Mesodermal cell (in vitro differentiated cells): ENCODE measurements around the gene FAM83D.

Experiments
- H3K27ac ChIP-seq: 2 replicates; pipeline ENCODE4 v1.7.0; 2013; ENCODE audit warnings: mild to moderate bottlenecking, low read depth, low read length, moderate library complexity; ENCODE audit not compliant: severe bottlenecking
- H3K36me3 ChIP-seq: 2 replicates; pipeline ENCODE4 v1.7.1; 2013; ENCODE audit warnings: mild to moderate bottlenecking, low read length, moderate library complexity; ENCODE audit not compliant: control insufficient read depth, insufficient read depth
- H3K4me1 ChIP-seq: one replicate; pipeline ENCODE4 v1.7.1; 2013; ENCODE audit warnings: mild to moderate bottlenecking, low read length; ENCODE audit not compliant: insufficient read depth, control insufficient read depth, poor library complexity, severe bottlenecking
- H3K4me3 ChIP-seq: 2 replicates; pipeline ENCODE4 v1.7.0; 2013; ENCODE audit warnings: low read length, control low read depth, mild to moderate bottlenecking; ENCODE audit not compliant: insufficient read depth, poor library complexity, severe bottlenecking; ENCODE audit errors: extremely low read depth
- H3K9me3 ChIP-seq: 2 replicates; pipeline ENCODE4 v1.7.1; 2013; ENCODE audit warnings: mild to moderate bottlenecking, low read length, moderate library complexity; ENCODE audit not compliant: control insufficient read depth
- WGBS, 2 experiments: methylation state at CpG; one replicate each; pipeline ENCODE4 v1.1.5; 2013; ENCODE audit warnings: missing lambda C conversion rate in 2 of 2; ENCODE audit not compliant: insufficient coverage in 2 of 2; 5-methylcytosine and 5-hydroxymethylcytosine counted together

The FAM83D gene

GRCh38 chr20:38920411-38920810 lies 5.8 kb upstream of the FAM83D start:
- Histone ChIP-seq H3K36me3 (no peaks in the 10 kb centered on the region), H3K4me3 (no peak overlapping the region), H3K4me1 (no peaks in the 10 kb centered on the region), H3K27ac (no peak overlapping the region), H3K9me3 (no peaks in the 10 kb centered on the region)
- WGBS, 2 experiments = 85 to 89% methylated on average over 2 to 3 of the region's 3 CpGs

- no peak overlapping the region for H3K4me3 ChIP-seq
- H3K4me1 ChIP-seq = no peaks in the 10 kb centered on the region
- 86 to 88% methylated on average over 9 of the region's 9 CpGs for WGBS, 2 experiments
- H3K36me3 ChIP-seq = no peaks in the 10 kb centered on the region
- no peaks in the 10 kb centered on the region for H3K9me3 ChIP-seq
- H3K27ac ChIP-seq = no peak overlapping the region
Measured at GRCh38 chr20:38920851-38921250, 5.4 kb upstream of the FAM83D start.

GRCh38 chr20:38924718-38925117 lies 1.5 kb upstream of the FAM83D start:
- no peak overlapping the region for H3K4me3 ChIP-seq
- H3K4me1 ChIP-seq = no peaks in the 10 kb centered on the region
- H3K27ac ChIP-seq = no peak overlapping the region
- H3K36me3 ChIP-seq = peaks cover 6% of the 10 kb centered on the region
- 90 to 96% methylated on average over 2 of the region's 2 CpGs for WGBS, 2 experiments
- no peaks in the 10 kb centered on the region for H3K9me3 ChIP-seq

- 0 to 2% methylated on average over 16 to 21 of the region's 27 CpGs for WGBS, 2 experiments
- no peaks in the 10 kb centered on the region for H3K9me3 ChIP-seq
- peaks cover 12% of the 10 kb centered on the region for H3K36me3 ChIP-seq
- H3K27ac ChIP-seq = peak overlapping the region; percentile 23
- H3K4me3 ChIP-seq = peak overlapping the region; percentile 85
- no peaks in the 10 kb centered on the region for H3K4me1 ChIP-seq
Measured at GRCh38 chr20:38926934-38927616, 858 bp downstream of the FAM83D start.

GRCh38 chr20:38927902-38928578 lies 1.8 kb downstream of the FAM83D start:
- H3K4me3 ChIP-seq = peak overlapping the region; percentile 85
- H3K4me1 ChIP-seq = peaks cover 4% of the 10 kb centered on the region
- H3K9me3 ChIP-seq = no peaks in the 10 kb centered on the region
- no peak overlapping the region for H3K27ac ChIP-seq
- peaks cover 12% of the 10 kb centered on the region for H3K36me3 ChIP-seq
- 84 to 93% methylated on average over 4 to 5 of the region's 5 CpGs for WGBS, 2 experiments

- H3K4me1 ChIP-seq = peaks cover 4% of the 10 kb centered on the region
- 100% methylated on average over 1 of the region's 1 CpG for WGBS, 2 experiments
- H3K36me3 ChIP-seq = peaks cover 12% of the 10 kb centered on the region
- no peaks in the 10 kb centered on the region for H3K9me3 ChIP-seq
- H3K27ac ChIP-seq = no peak overlapping the region
- H3K4me3 ChIP-seq = no peak overlapping the region
Measured at GRCh38 chr20:38930242-38930569, 4.0 kb downstream of the FAM83D start.

GRCh38 chr20:38931984-38932383 lies 5.8 kb downstream of the FAM83D start:
- Histone ChIP-seq H3K9me3 (no peaks in the 10 kb centered on the region), H3K4me1 (peaks cover 4% of the 10 kb centered on the region), H3K27ac (no peak overlapping the region), H3K4me3 (no peak overlapping the region), H3K36me3 (peaks cover 12% of the 10 kb centered on the region)
- 95 to 100% methylated on average over 2 to 4 of the region's 4 CpGs for WGBS, 2 experiments

- 94 to 95% methylated on average over 8 to 9 of the region's 9 CpGs for WGBS, 2 experiments
- Histone ChIP-seq H3K27ac (no peak overlapping the region), H3K4me3 (no peak overlapping the region), H3K4me1 (peaks cover 4% of the 10 kb centered on the region), H3K36me3 (peaks cover 12% of the 10 kb centered on the region), H3K9me3 (no peaks in the 10 kb centered on the region)
Measured at GRCh38 chr20:38932457-38933120, 6.4 kb downstream of the FAM83D start.

- Histone ChIP-seq H3K4me3 (no peak overlapping the region), H3K36me3 (peaks cover 21% of the 10 kb centered on the region)
Measured at GRCh38 chr20:38934530-38934929, 8.3 kb downstream of the FAM83D start.

GRCh38 chr20:38935285-38935684 lies 9.1 kb downstream of the FAM83D start:
- WGBS, 2 experiments = 90 to 100% methylated on average over 2 to 3 of the region's 3 CpGs
- H3K27ac ChIP-seq = no peak overlapping the region
- H3K36me3 ChIP-seq = peaks cover 21% of the 10 kb centered on the region
- no peak overlapping the region for H3K4me3 ChIP-seq
- H3K9me3 ChIP-seq = no peaks in the 10 kb centered on the region
- H3K4me1 ChIP-seq = peaks cover 4% of the 10 kb centered on the region

More at GRCh38 chr20:38934530-38934929, 8.3 kb downstream of the FAM83D start:
- 87 to 98% methylated on average over 4 of the region's 5 CpGs for WGBS, 2 experiments
- H3K27ac ChIP-seq = no peak overlapping the region
- H3K9me3 ChIP-seq = no peaks in the 10 kb centered on the region
- H3K4me1 ChIP-seq = peaks cover 4% of the 10 kb centered on the region
